Neural cell (in vitro differentiated cells): ENCODE data around the gene GC. TPM values are rescaled to one million over a fixed set of nuclear protein-coding genes. Genes with fewer than 3 reads are reported as not detected.

Experiments used
- H2AFZ ChIP-seq: fragments of 200-600, 300-800 bp; sonication (generic), shearing (Covaris generic); 2 replicates; pipeline ENCODE4 v1.6.0; 2014; ENCODE audit warnings: low read depth, mild to moderate bottlenecking, antibody characterized with exemption, low read length, moderate library complexity
- H3F3A ChIP-seq: fragments of 200-600 bp; shearing (Covaris generic); 2 replicates; pipeline ENCODE4 v1.6.1; 2016; ENCODE audit warnings: mild to moderate bottlenecking, moderate library complexity, mixed read lengths, antibody characterized with exemption, low read length; ENCODE audit not compliant: insufficient read depth, poor library complexity, severe bottlenecking
- H3K27ac ChIP-seq: fragments of 200-600, 300-800 bp; sonication (generic), shearing (Covaris generic); 2 replicates; pipeline ENCODE4 v1.5.1; 2014; ENCODE audit warnings: mild to moderate bottlenecking, low read length, moderate library complexity
- H3K27me3 ChIP-seq: fragments of 300-800, 200-600 bp; sonication (generic), shearing (Covaris generic); 2 replicates; pipeline ENCODE4 v1.6.0; 2014; ENCODE audit warnings: mild to moderate bottlenecking, low read depth, low read length, moderate library complexity; ENCODE audit not compliant: insufficient read depth
- H3K36me3 ChIP-seq: fragments of 300-800, 200-600 bp; sonication (generic), shearing (Covaris generic); 2 replicates; pipeline ENCODE4 v1.5.1; 2014; ENCODE audit warnings: mild to moderate bottlenecking, antibody characterized with exemption, low read length, moderate library complexity; ENCODE audit not compliant: insufficient read depth
- H3K4me2 ChIP-seq: fragments of 300-800, 200-600 bp; sonication (generic), shearing (Covaris generic); 2 replicates; pipeline ENCODE4 v1.6.0; 2014; ENCODE audit warnings: mild to moderate bottlenecking, low read length
- H3K4me3 ChIP-seq: fragments of 300-800, 200-600 bp; sonication (generic), shearing (Covaris generic); 2 replicates; pipeline ENCODE4 v1.5.1; 2014; ENCODE audit warnings: mild to moderate bottlenecking, low read length, moderate library complexity
- H3K79me2 ChIP-seq: fragments of 200-600 bp; shearing (Covaris generic); replicated peaks from 2 replicates; pipeline ENCODE4 v1.6.0; 2014; ENCODE audit warnings: mild to moderate bottlenecking, low read length, moderate library complexity; ENCODE audit not compliant: insufficient read depth
- H3K9ac ChIP-seq: fragments of 300-800, 200-600 bp; sonication (generic), shearing (Covaris generic); 2 replicates; pipeline ENCODE4 v1.6.1; 2016; ENCODE audit warnings: mild to moderate bottlenecking, low read length, mixed read lengths
- H3K9me2 ChIP-seq: fragments of 200-600 bp; shearing (Covaris generic); 2 replicates; pipeline ENCODE4 v1.6.1; 2016; ENCODE audit warnings: mild to moderate bottlenecking, low read length, mixed read lengths; ENCODE audit not compliant: insufficient read depth
- H3K9me3 ChIP-seq: fragments of 200-600, 300-800 bp; sonication (generic), shearing (Covaris generic); 2 replicates; pipeline ENCODE4 v1.6.1; 2016; ENCODE audit warnings: mild to moderate bottlenecking, mixed run types, low read length, moderate library complexity, mixed read lengths
- H4K20me1 ChIP-seq: fragments of 200-600 bp; shearing (Covaris generic); 2 replicates; pipeline ENCODE4 v1.6.1; 2016; ENCODE audit warnings: mild to moderate bottlenecking, mixed run types; ENCODE audit not compliant: insufficient read depth
- CTCF ChIP-seq: fragments of 450-650 bp; IDR thresholded peaks from 2 replicates; pipeline ENCODE4 v1.5.1; 2014; ENCODE audit warnings: antibody characterized with exemption, mild to moderate bottlenecking, moderate library complexity; ENCODE audit not compliant: poor library complexity, severe bottlenecking
- EP300 ChIP-seq: fragments of 450-650 bp; conservative IDR thresholded peaks from 2 replicates; pipeline ENCODE4 v1.6.1; 2014; ENCODE audit warnings: antibody characterized with exemption, mild to moderate bottlenecking, moderate library complexity; ENCODE audit not compliant: poor library complexity, severe bottlenecking
- EZH2 ChIP-seq: fragments of 200-600, 300-800 bp; shearing (Covaris generic), sonication (generic); IDR thresholded peaks from 2 replicates; pipeline ENCODE4 v1.6.1; 2014; ENCODE audit warnings: antibody characterized with exemption, low read length, borderline replicate concordance, mild to moderate bottlenecking; ENCODE audit not compliant: insufficient read depth, poor library complexity, severe bottlenecking
- MXI1 ChIP-seq: fragments of 450-650 bp; conservative IDR thresholded peaks from 2 replicates; pipeline ENCODE4 v1.6.1; 2014; ENCODE audit warnings: antibody characterized with exemption, mild to moderate bottlenecking; ENCODE audit not compliant: poor library complexity, severe bottlenecking
- POLR2AphosphoS5 ChIP-seq: IDR thresholded peaks from 2 replicates; pipeline ENCODE4 v1.6.1; 2012
- RAD21 ChIP-seq: fragments of 450-650 bp; conservative IDR thresholded peaks from 2 replicates; pipeline ENCODE4 v1.6.1; 2014; ENCODE audit warnings: antibody characterized with exemption, mild to moderate bottlenecking, moderate library complexity
- REST ChIP-seq: IDR thresholded peaks from 2 replicates; pipeline ENCODE4 v1.6.1; 2012; ENCODE audit warnings: borderline replicate concordance
- SMC3 ChIP-seq: fragments of 450-650 bp; conservative IDR thresholded peaks from 2 replicates; pipeline ENCODE4 v1.6.1; 2014; ENCODE audit warnings: antibody characterized with exemption, mild to moderate bottlenecking, moderate library complexity; ENCODE audit not compliant: poor library complexity
- TAF1 ChIP-seq: IDR thresholded peaks from 2 replicates; pipeline ENCODE4 v1.6.1; 2012; ENCODE audit warnings: low read depth
- polyA plus RNA-seq: library from polyadenylated mRNA; depleted of rRNA; stranded (reverse); fragments of >200 nt; gene quantifications from 2 replicates; pipeline ENCODE4 v1.2.3, GENCODE V29; 2014

Gene GC
- polyA plus RNA-seq, 1 donor from 2014 or later = not detected

GRCh38 chr4:71769434-71769833 is 14.4 kb downstream of the GC start:
- Histone ChIP-seq H3K9ac (no peak overlapping the region), H3K4me3 (no peak overlapping the region), H3K9me3 (no peaks in the 10 kb centered on the region), H3K9me2 (no peaks in the 10 kb centered on the region), H3K79me2 (no peaks in the 10 kb centered on the region), H3K27ac (no peak overlapping the region), H3F3A (no peaks in the 10 kb centered on the region), H3K4me2 (no peak overlapping the region), H3K27me3 (no peaks in the 10 kb centered on the region), H4K20me1 (no peaks in the 10 kb centered on the region), H2AFZ (no peak overlapping the region), H3K36me3 (no peaks in the 10 kb centered on the region)
- TF ChIP-seq EP300 = no peak
- TF ChIP-seq RAD21 = no peak
- TF ChIP-seq SMC3 = no peak

GRCh38 chr4:71768123-71768522 is 15.8 kb downstream of the GC start:
- Histone ChIP-seq H3K9me3 (no peaks in the 10 kb centered on the region), H3K79me2 (no peaks in the 10 kb centered on the region), H3K9ac (no peak overlapping the region), H3F3A (no peaks in the 10 kb centered on the region), H3K9me2 (no peaks in the 10 kb centered on the region), H3K27me3 (no peaks in the 10 kb centered on the region), H3K27ac (no peak overlapping the region), H3K4me2 (no peak overlapping the region), H3K4me3 (no peak overlapping the region), H3K36me3 (no peaks in the 10 kb centered on the region), H2AFZ (no peak overlapping the region), H4K20me1 (no peaks in the 10 kb centered on the region)
- no peak for TF ChIP-seq REST
- no peak for TF ChIP-seq EZH2
- TF ChIP-seq MXI1 = no peak
- no peak for TF ChIP-seq SMC3
- no peak for TF ChIP-seq RAD21
- TF ChIP-seq EP300 = no peak
- TF ChIP-seq POLR2AphosphoS5 = no peak
- no peak for TF ChIP-seq TAF1
- TF ChIP-seq CTCF = no peak

- Histone ChIP-seq H3F3A (no peaks in the 10 kb centered on the region), H4K20me1 (no peaks in the 10 kb centered on the region), H3K9me3 (no peaks in the 10 kb centered on the region), H3K9me2 (no peaks in the 10 kb centered on the region), H2AFZ (no peak overlapping the region), H3K4me2 (no peak overlapping the region), H3K27ac (no peak overlapping the region), H3K4me3 (no peak overlapping the region), H3K27me3 (no peaks in the 10 kb centered on the region), H3K9ac (no peak overlapping the region), H3K79me2 (no peaks in the 10 kb centered on the region), H3K36me3 (no peaks in the 10 kb centered on the region)
- no peak for TF ChIP-seq EZH2
- no peak for TF ChIP-seq TAF1
- no peak for TF ChIP-seq SMC3
- TF ChIP-seq REST = no peak
- TF ChIP-seq MXI1 = no peak
- no peak for TF ChIP-seq RAD21
- TF ChIP-seq CTCF = no peak
- TF ChIP-seq EP300 = no peak
- no peak for TF ChIP-seq POLR2AphosphoS5
Measured at GRCh38 chr4:71765821-71766383, 18.0 kb downstream of the GC start.
